Smooth muscle cell (in vitro differentiated cells): ENCODE results near the gene PASK. TPM values are rescaled to one million over a fixed set of nuclear protein-coding genes. Genes with fewer than 3 reads are reported as not detected.

Experiments used
- DNase-seq: peaks from one replicate; lab custom pipeline; 2025; ENCODE audit not compliant: unreplicated experiment; lab: John Stamatoyannopoulos, UW
- H2AFZ ChIP-seq: fragments of 200-600 bp; sonication (generic); 2 replicates; pipeline ENCODE4 v1.6.0; 2016; ENCODE audit warnings: antibody characterized with exemption, low read depth, mild to moderate bottlenecking
- H3F3A ChIP-seq: fragments of 200-600 bp; sonication (generic); 2 replicates; pipeline ENCODE4 v1.6.0; 2017; ENCODE audit warnings: antibody characterized with exemption, low read depth
- H3K27ac ChIP-seq: fragments of 200-600 bp; sonication (generic); 2 replicates; pipeline ENCODE4 v1.5.1; 2016; ENCODE audit warnings: low read depth, mild to moderate bottlenecking
- H3K27me3 ChIP-seq: fragments of 200-600 bp; sonication (generic); 2 replicates; pipeline ENCODE4 v1.6.1; 2016; ENCODE audit warnings: low read depth, mild to moderate bottlenecking
- H3K36me3 ChIP-seq: fragments of 200-600 bp; sonication (generic); 2 replicates; pipeline ENCODE4 v1.5.1; 2016; ENCODE audit warnings: low read depth
- H3K4me1 ChIP-seq: fragments of 200-600 bp; sonication (generic); 2 replicates; pipeline ENCODE4 v1.5.1; 2016; ENCODE audit warnings: low read depth
- H3K4me2 ChIP-seq: fragments of 200-600 bp; sonication (generic); 2 replicates; pipeline ENCODE4 v1.6.0; 2016; ENCODE audit warnings: mild to moderate bottlenecking
- H3K4me3 ChIP-seq: fragments of 200-600 bp; sonication (generic); 2 replicates; pipeline ENCODE4 v1.5.1; 2016; ENCODE audit warnings: mild to moderate bottlenecking
- H3K79me2 ChIP-seq: fragments of 200-600 bp; sonication (generic); 2 replicates; pipeline ENCODE4 v1.6.0; 2016; ENCODE audit warnings: low read depth, mild to moderate bottlenecking
- H3K9ac ChIP-seq: fragments of 200-600 bp; sonication (generic); 2 replicates; pipeline ENCODE4 v1.6.0; 2016; ENCODE audit warnings: low read depth
- H3K9me3 ChIP-seq: fragments of 200-600 bp; sonication (generic); replicated peaks from 2 replicates; pipeline ENCODE4 v1.5.1; 2016; ENCODE audit warnings: low read depth
- H4K20me1 ChIP-seq: fragments of 200-600 bp; sonication (generic); 2 replicates; pipeline ENCODE4 v1.6.0; 2016; ENCODE audit warnings: low read depth
- CTCF ChIP-seq: fragments of 200-600 bp; sonication (generic); IDR thresholded peaks from 2 replicates; pipeline ENCODE4 v1.5.1; 2017; ENCODE audit warnings: borderline replicate concordance, mild to moderate bottlenecking, antibody characterized with exemption; ENCODE audit not compliant: insufficient read depth, poor library complexity, severe bottlenecking
- WGBS: methylation state at CpG from one replicate; pipeline ENCODE4 v1.1.7; 2016; ENCODE audit warnings: low lambda C conversion rate; 5-methylcytosine and 5-hydroxymethylcytosine counted together
- polyA plus RNA-seq: library from polyadenylated mRNA; unstranded; fragments of >200 nt; fragmentation: Nextera tagmentation; extraction: Ambion mirVana; gene quantifications from 2 replicates; pipeline ENCODE4 v1.2.1, GENCODE V29; 2016
- total RNA-seq: library from RNA; depleted of rRNA; stranded (reverse); fragments of >200 nt; gene quantifications from 2 replicates; pipeline ENCODE4 v1.2.3, GENCODE V29; 2014

The PASK gene
- total and polyA plus RNA-seq, 2 experiments from 2014 or later: 2.6 TPM

DNA sequence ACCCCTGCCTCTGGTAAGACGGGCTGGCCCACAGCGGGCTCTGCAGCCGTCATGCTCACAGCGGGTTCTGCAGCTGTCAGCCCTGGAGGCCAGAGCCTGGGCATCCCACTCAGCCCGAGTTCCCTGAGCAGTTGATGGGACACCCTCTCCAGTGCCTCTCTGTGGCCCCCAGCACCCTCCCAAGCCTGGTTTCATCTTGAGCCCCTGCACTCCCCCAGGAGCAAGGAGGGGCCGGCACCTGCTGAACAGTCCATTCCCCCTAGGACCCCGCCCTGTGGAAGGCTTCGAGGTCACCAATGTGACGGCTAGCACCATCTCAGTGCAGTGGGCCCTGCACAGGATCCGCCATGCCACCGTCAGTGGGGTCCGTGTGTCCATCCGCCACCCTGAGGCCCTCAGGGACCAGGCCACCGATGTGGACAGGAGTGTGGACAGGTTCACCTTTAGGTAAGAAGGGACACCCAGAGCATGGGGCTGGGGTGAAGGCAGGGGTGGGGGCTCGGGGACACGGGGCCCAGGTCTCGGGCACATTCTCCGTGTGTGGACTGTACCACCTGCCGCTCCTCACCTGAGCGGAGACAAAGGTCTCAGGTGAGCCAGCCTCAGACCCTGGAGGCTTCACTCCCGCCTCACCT is 81.7 kb downstream of the PASK start:
- Histone ChIP-seq H4K20me1 (no peaks in the 10 kb centered on the region), H3F3A (no peaks in the 10 kb centered on the region), H3K9me3 (no peaks in the 10 kb centered on the region), H2AFZ (no peak overlapping the region), H3K27ac (no peak overlapping the region), H3K4me2 (no peak overlapping the region), H3K36me3 (no peaks in the 10 kb centered on the region), H3K79me2 (no peaks in the 10 kb centered on the region), H3K4me3 (no peak overlapping the region), H3K4me1 (no peaks in the 10 kb centered on the region), H3K9ac (no peak overlapping the region), H3K27me3 (peaks cover 4% of the 10 kb centered on the region)
- 93% methylated on average over 20 of the region's 21 CpGs for WGBS
- no peak for DNase-seq
- no peak for TF ChIP-seq CTCF

DNA sequence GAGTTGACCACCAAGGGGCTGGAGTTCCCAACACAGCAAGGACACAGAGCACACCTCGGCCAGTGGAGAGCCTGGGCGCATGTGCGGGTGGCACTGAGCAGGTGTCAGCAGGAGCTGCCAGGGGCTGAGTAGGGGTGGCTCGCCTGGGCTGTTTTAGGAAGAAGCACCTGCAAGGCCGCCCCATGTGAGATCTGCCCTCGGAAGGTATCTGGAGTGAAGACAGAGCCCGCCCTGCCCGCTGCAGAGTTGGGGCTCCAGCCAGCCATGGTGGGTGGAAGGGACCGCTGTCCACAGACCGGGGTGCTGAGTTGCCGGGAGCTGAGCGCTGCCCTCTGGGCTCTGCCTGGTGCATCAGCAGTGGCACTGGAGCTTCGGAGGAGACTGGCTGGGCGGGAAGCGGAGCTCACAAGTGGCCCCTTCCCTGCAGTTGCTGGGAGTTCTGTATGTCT is 82.4 kb downstream of the PASK start:
- WGBS: 81% methylated on average over 14 of the region's 15 CpGs
- H3F3A ChIP-seq: no peaks in the 10 kb centered on the region
- no peak overlapping the region for H3K4me3 ChIP-seq
- H3K36me3 ChIP-seq: no peaks in the 10 kb centered on the region
- H3K4me1 ChIP-seq: no peaks in the 10 kb centered on the region
- no peak for DNase-seq
- no peak overlapping the region for H3K4me2 ChIP-seq
- no peak overlapping the region for H2AFZ ChIP-seq
- TF ChIP-seq CTCF: no peak
- H3K9ac ChIP-seq: no peak overlapping the region
- no peaks in the 10 kb centered on the region for H3K79me2 ChIP-seq
- peaks cover 4% of the 10 kb centered on the region for H3K27me3 ChIP-seq
- H3K27ac ChIP-seq: no peak overlapping the region
- no peaks in the 10 kb centered on the region for H3K9me3 ChIP-seq
- no peaks in the 10 kb centered on the region for H4K20me1 ChIP-seq

- Histone ChIP-seq H3K4me3 (no peak overlapping the region), H3F3A (no peaks in the 10 kb centered on the region), H2AFZ (no peak overlapping the region), H3K4me2 (no peak overlapping the region), H3K4me1 (no peaks in the 10 kb centered on the region), H3K27me3 (peaks cover 4% of the 10 kb centered on the region), H3K36me3 (no peaks in the 10 kb centered on the region), H4K20me1 (no peaks in the 10 kb centered on the region), H3K79me2 (no peaks in the 10 kb centered on the region), H3K9ac (no peak overlapping the region), H3K9me3 (no peaks in the 10 kb centered on the region), H3K27ac (no peak overlapping the region)
- no peak for TF ChIP-seq CTCF
- 95% methylated on average over 20 of the region's 21 CpGs for WGBS
- DNase-seq: no peak
Observed at GRCh38 chr2:241066171-241066892, 82.9 kb downstream of the PASK start.
